K562 (cell line): ENCODE measurements around the gene TRMT112.

Source experiments
- CTCF ChIP-seq, 3 experiments: IDR thresholded peaks in 2 of 3; conservative IDR thresholded peaks in 1 of 3; 2 replicates each; pipeline ENCODE4 v1.5.1; 2011 to 2012; ENCODE audit warnings: low read length in 3 of 3, mild to moderate bottlenecking in 3 of 3, control low read depth in 2 of 3, improper control_type of control experiment in 1 of 3, inconsistent platforms in 1 of 3, low read depth in 1 of 3, mixed read lengths in 1 of 3, moderate library complexity in 1 of 3; ENCODE audit not compliant: insufficient read depth in 2 of 3
- ETV1 ChIP-seq: fragments of 450-650 bp; conservative IDR thresholded peaks from 2 replicates; pipeline ENCODE4 v1.6.1; 2016; ENCODE audit warnings: missing genetic modification characterization, control low read depth, low read depth, missing compliant biosample characterization
- KDM1A ChIP-seq, 2 experiments: fragments of 450-650 bp; IDR thresholded peaks; 2 replicates each; pipeline ENCODE4 v1.6.1; 2016; ENCODE audit warnings: mild to moderate bottlenecking in 2 of 2
- MAFG ChIP-seq: fragments of 450-650 bp; conservative IDR thresholded peaks from 2 replicates; pipeline ENCODE4 v1.6.1; 2016; ENCODE audit warnings: missing genetic modification characterization, missing compliant biosample characterization
- MAZ ChIP-seq, 2 experiments: fragments of 450-650 bp in 1 of 2; sonication (generic) in 1 of 2; formaldehyde crosslinking; IDR thresholded peaks in 1 of 2; conservative IDR thresholded peaks in 1 of 2; 2 replicates each; pipeline versions ENCODE4 v1.4.0 to v1.5.0; 2020; ENCODE audit warnings: mild to moderate bottlenecking in 1 of 2, missing genetic modification reagents in 1 of 2
- MTA2 ChIP-seq: fragments of 450-650 bp; IDR thresholded peaks from 2 replicates; pipeline ENCODE4 v1.6.1; 2016; ENCODE audit warnings: low read depth
- PREB ChIP-seq: sonication (generic); formaldehyde crosslinking; IDR thresholded peaks from 2 replicates; pipeline ENCODE4 v1.8.1; 2023; ENCODE audit warnings: mild to moderate bottlenecking, missing genetic modification reagents
- SMAD1 ChIP-seq: fragments of 150-350 bp; IDR thresholded peaks from 2 replicates; pipeline ENCODE4 v1.6.1; 2014; ENCODE audit warnings: low read length, low read depth; ENCODE audit not compliant: partially characterized antibody
- SMAD4 ChIP-seq: fragments of 250-450 bp; sonication (Bioruptor Pico); conservative IDR thresholded peaks from 2 replicates; pipeline ENCODE4 v1.8.0; 2021; ENCODE audit warnings: inconsistent platforms, mild to moderate bottlenecking, moderate library complexity
- TBP ChIP-seq: optimal IDR thresholded peaks from 2 replicates; pipeline ENCODE3; 2011; ENCODE audit warnings: low read depth, low read length, improper control_type of control experiment
- ZNF124 ChIP-seq: sonication (generic); formaldehyde crosslinking; IDR thresholded peaks from 2 replicates; pipeline ENCODE4 v1.8.1; 2022; ENCODE audit warnings: missing genetic modification reagents
- ZNF316 ChIP-seq: fragments of 450-650 bp; IDR thresholded peaks from 2 replicates; pipeline ENCODE4 v1.6.1; 2016

GRCh38 chr11:64358536-64358906, 41.2 kb upstream of the TRMT112 start:
- TF ChIP-seq CTCF (IDR thresholded peaks at IDR 0.05 in 2 of 3, conservative IDR thresholded peaks at IDR 0.05 in 1 of 3; ENCODE audit: insufficient read depth in 2 of 3, low read depth in 1 of 3, low read length in 3 of 3) (no peak), TBP (no peak), ZNF316 (no peak), MAZ (CRISPR knock-in tag; conservative IDR thresholded peaks at IDR 0.05 in 1 of 2, IDR thresholded peaks at IDR 0.05 in 1 of 2) (no peak), SMAD1 (no peak), MTA2 (no peak), KDM1A (IDR thresholded peaks at IDR 0.05) (no peak), MAFG (no peak), PREB (no peak), ZNF124 (CRISPR knock-in tag) (no peak), SMAD4 (no peak), ETV1 (tag) (no peak)
